Endothelial cell (in vitro differentiated cells): ENCODE results near the gene RFC2. TPM values are rescaled to one million over a fixed set of nuclear protein-coding genes. Genes with fewer than 3 reads are reported as not detected.
"Not testable (repeated sequence)": the region's sequence is repeated elsewhere in the genome, so short reads cannot be mapped to it uniquely, and the experiment has no call there.

ENCODE experiments used
- DNase-seq: peaks from one replicate; pipeline ENCODE4 v3.0.0; 2021; ENCODE audit warnings: low spot score
- H3K27ac Mint-ChIP-seq: one replicate; pipeline ENCODE4 v1.8.0; 2021; ENCODE audit warnings: mixed read lengths, inconsistent platforms; ENCODE audit not compliant: unreplicated experiment
- H3K27me3 Mint-ChIP-seq: one replicate; pipeline ENCODE4 v1.8.0; 2021; ENCODE audit warnings: mild to moderate bottlenecking, moderate library complexity, mixed read lengths, inconsistent platforms; ENCODE audit not compliant: unreplicated experiment
- H3K36me3 Mint-ChIP-seq: one replicate; pipeline ENCODE4 v1.8.0; 2021; ENCODE audit warnings: mild to moderate bottlenecking, low read depth, mixed read lengths, inconsistent platforms; ENCODE audit not compliant: unreplicated experiment
- H3K4me1 Mint-ChIP-seq: one replicate; pipeline ENCODE4 v1.8.0; 2021; ENCODE audit warnings: mild to moderate bottlenecking, mixed read lengths, inconsistent platforms; ENCODE audit not compliant: unreplicated experiment
- H3K4me3 Mint-ChIP-seq: one replicate; pipeline ENCODE4 v1.8.0; 2021; ENCODE audit warnings: mild to moderate bottlenecking, mixed read lengths, inconsistent platforms; ENCODE audit not compliant: unreplicated experiment
- H3K9me3 Mint-ChIP-seq: one replicate; pipeline ENCODE4 v1.8.0; 2021; ENCODE audit warnings: mixed read lengths, inconsistent platforms; ENCODE audit not compliant: unreplicated experiment
- CTCF ChIP-seq: fragments of 200-600 bp; sonication (generic); IDR thresholded peaks from one replicate; pipeline ENCODE4 v1.5.0; 2021; ENCODE audit warnings: antibody characterized with exemption; ENCODE audit not compliant: unreplicated experiment
- total RNA-seq: library from RNA; stranded (reverse); fragmentation: NEBNext Ultra II Directional; extraction: Animal tissue kit (Norgen Biotek cat#: 25700); gene quantifications from one replicate; pipeline ENCODE4 v1.2.1, GENCODE V29; 2021; ENCODE audit not compliant: unreplicated experiment

RFC2 gene
- total RNA-seq, 1 donor from 2014 or later = 38.8 TPM

- no peak for TF ChIP-seq CTCF
- no peak for DNase-seq
- no peaks in the 10 kb centered on the region for H3K36me3 Mint-ChIP-seq
- H3K4me1 Mint-ChIP-seq = peaks cover 9% of the 10 kb centered on the region
- no peak overlapping the region for H3K27ac Mint-ChIP-seq
- H3K9me3 Mint-ChIP-seq = no peaks in the 10 kb centered on the region
- no peak overlapping the region for H3K4me3 Mint-ChIP-seq
- H3K27me3 Mint-ChIP-seq = peaks cover 9% of the 10 kb centered on the region
Observed at GRCh38 chr7:74216361-74216761, 37.8 kb downstream of the RFC2 start.

DNA sequence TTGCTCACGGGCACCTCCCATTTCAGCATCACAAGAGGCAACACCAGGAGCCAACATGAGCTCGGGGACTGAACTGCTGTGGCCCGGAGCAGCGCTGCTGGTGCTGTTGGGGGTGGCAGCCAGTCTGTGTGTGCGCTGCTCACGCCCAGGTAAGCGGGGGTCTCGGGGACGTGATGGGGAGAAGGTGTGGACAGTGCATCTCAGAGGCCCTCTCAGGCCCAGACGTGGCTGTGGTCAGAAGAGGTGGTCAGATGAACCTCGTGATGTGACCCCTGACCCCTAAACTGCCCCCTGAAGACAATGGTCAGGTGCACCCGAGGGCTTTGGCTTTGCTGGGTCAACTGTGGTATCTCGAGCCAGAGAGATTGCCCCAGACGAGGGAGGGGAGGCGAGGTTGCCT is 38.3 kb downstream of the RFC2 start:
- peaks cover 9% of the 10 kb centered on the region for H3K4me1 Mint-ChIP-seq
- TF ChIP-seq CTCF = no peak
- peaks cover 9% of the 10 kb centered on the region for H3K27me3 Mint-ChIP-seq
- no peaks in the 10 kb centered on the region for H3K36me3 Mint-ChIP-seq
- H3K27ac Mint-ChIP-seq = no peak overlapping the region
- H3K9me3 Mint-ChIP-seq = no peaks in the 10 kb centered on the region
- H3K4me3 Mint-ChIP-seq = no peak overlapping the region
- DNase-seq = no peak

GRCh38 chr7:74214816-74215630 is 39.2 kb downstream of the RFC2 start:
- Mint-ChIP-seq H3K4me1 (peaks cover 9% of the 10 kb centered on the region), H3K36me3 (no peaks in the 10 kb centered on the region), H3K27ac (no peak overlapping the region), H3K4me3 (no peak overlapping the region), H3K9me3 (no peaks in the 10 kb centered on the region), H3K27me3 (peaks cover 9% of the 10 kb centered on the region)
- no peak for TF ChIP-seq CTCF
- DNase-seq = no peak

GRCh38 chr7:74212661-74213060 is 41.5 kb downstream of the RFC2 start:
- Mint-ChIP-seq H3K27me3 (peaks cover 10% of the 10 kb centered on the region), H3K4me3 (no peak overlapping the region), H3K4me1 (peaks cover 3% of the 10 kb centered on the region), H3K27ac (no peak overlapping the region), H3K36me3 (no peaks in the 10 kb centered on the region), H3K9me3 (no peaks in the 10 kb centered on the region)
- no peak for TF ChIP-seq CTCF
- DNase-seq = no peak

- not testable (repeated sequence) for H3K4me3 Mint-ChIP-seq, H3K4me1 Mint-ChIP-seq, H3K27ac Mint-ChIP-seq, DNase-seq, H3K36me3 Mint-ChIP-seq, H3K27me3 Mint-ChIP-seq, H3K9me3 Mint-ChIP-seq
Observed at GRCh38 chr7:74208241-74208640, 46.0 kb downstream of the RFC2 start.
